ENCODE results near the gene ESD.
"Not testable (repeated sequence)": the region's sequence is repeated elsewhere in the genome, so short reads cannot be mapped to it uniquely, and the experiment has no call there.

Gene ESD, protein sequence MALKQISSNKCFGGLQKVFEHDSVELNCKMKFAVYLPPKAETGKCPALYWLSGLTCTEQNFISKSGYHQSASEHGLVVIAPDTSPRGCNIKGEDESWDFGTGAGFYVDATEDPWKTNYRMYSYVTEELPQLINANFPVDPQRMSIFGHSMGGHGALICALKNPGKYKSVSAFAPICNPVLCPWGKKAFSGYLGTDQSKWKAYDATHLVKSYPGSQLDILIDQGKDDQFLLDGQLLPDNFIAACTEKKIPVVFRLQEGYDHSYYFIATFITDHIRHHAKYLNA

DNA sequence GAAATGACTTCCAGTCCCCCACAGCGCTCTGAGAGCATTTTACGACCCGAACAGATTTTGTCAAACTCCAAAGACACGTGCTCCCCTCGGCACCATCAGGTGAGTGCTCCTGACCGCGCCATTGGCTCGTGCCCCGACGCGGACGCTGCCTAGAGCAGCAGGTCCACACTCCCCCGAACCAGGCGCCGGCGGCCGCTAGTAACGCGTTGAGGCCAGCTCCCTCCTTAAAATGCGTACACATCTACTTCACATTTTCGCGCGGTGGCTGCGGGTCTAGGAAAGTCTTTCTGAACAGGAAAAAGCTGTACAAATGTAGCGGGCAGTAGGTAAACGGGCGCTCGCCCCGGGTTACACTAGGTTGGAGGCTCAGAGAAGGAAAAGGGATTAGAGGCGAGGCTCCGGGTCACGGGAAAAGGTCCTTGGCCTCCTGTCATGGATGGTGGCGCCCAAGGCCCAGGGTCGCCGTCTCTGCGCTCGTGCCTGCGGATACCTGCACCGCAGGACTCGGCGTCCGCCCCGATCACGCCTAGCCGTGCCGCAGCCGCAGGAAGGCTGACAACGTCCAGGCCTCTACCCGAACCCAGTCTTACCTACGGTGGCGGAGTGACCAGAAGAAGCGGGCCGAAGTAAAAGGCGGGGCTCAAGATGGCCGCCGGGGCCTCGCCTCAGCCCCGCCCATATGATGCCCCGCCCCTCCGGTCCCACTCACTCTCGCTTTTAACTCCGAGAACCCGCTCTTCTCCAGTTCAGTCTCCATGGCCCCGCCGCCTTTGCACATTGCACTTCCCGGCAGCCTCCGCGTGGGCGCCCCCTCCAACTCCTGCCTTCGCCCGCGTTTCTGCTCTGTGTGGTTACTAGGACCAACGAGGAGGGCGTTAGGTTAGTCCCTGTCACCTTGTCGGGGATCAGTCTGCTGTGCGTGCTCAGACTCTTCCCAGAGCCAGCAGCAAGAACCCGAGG, at the start of gene ESD:
Gene ESD (minus strand): TSS at position 647 of the 960 bp plus-strand sequence. CDS start 5,748 bp downstream, outside the sequence.
- DNase-seq, result peak; percentile 68

DNA sequence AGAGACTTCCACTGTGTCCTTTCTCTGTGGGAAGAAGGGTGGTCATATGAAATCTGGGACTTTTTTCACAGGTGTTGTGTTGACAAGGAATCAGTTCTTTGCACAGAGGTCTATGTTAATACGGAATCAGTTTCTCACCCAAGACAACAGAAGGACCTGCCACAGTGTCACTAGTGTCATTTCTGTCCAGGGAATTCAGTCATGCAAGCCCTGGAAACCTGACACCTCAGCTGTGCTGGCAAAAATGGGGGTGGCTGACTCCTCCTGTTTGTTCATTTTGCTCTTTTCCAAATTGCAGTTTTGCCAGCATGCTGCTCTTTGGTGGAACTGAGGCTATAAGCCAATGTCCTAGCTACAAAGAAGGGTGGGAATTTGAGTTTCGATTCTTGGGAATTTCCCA, 49.8 kb upstream of the ESD start:
- DNase-seq, result no peak

DNA sequence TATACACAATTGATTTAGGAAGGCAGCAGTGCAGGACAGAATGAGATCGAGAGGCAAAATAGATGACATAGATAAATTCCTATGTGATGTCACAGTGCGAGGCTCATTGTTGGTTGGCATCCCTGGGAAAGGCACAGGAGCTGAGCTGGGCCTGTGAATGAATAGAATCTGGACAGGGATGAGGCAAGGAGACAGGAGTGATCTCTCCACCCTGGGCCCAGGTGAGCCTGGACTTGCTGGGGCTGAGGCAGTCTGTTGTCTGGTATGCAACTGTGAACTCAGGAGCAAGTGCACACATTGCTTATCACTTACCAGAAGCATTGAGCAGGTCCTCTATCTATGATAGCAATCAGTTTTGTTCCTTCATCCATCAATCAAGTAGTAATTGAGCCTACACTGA, 48.2 kb upstream of the ESD start:
- DNase-seq, result no peak

DNA sequence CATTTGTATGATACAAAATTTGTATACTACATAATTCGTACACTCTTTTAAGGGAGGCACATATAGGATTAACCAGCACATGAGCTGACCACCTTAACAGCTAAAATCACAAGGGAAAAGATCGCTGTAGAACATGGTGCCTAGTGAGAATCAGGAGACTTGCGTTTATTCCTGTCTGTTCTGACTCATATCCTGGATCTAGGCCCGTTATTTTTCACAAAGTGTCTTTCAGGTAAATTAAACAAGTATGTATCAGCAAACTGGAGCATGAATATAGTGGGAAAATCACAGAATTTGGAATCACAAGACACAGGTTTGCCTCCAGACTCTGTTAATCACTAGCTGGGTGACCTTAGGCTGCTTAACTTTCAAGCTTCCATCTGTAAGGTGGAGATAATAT, 47.5 kb upstream of the ESD start:
- no peak for DNase-seq

DNA sequence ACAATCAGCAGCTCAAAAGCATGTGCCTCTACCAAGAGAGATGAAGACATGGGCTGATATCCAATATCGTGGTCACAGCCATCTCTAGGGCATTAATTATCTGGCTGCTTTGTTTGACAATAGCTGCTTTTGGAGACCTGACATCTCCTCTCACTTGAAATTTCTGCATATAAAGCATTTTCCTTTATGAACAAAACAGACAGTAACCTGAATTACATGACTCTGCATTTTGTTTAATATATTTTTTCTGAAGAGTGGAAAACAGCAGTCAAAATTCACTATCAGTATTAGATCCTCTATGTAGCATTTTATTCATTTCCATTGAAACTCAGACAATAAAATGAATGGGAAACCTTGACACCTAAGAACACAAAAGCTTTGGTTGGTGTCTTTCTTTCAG, 42.4 kb upstream of the ESD start:
- no peak for DNase-seq

DNA sequence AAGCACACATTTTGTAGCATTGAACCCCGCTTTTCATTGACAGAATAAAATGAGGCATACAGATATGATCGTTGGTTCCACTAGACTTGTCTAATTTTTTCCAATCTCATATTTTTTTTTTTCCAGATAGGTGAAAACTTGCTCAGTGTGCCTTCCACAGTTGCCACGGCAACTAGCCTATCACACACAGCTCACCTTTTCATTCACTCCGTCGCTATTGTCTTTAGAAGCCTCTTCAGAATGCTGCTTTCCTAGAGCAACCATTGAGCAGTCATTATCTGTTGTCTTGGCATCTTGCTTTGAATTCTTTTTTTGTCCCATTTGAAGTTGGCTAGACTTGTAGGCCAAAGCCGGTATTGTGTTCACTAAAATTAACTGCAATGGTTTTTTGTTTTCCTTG, 37.7 kb upstream of the ESD start:
- no peak for DNase-seq

DNA sequence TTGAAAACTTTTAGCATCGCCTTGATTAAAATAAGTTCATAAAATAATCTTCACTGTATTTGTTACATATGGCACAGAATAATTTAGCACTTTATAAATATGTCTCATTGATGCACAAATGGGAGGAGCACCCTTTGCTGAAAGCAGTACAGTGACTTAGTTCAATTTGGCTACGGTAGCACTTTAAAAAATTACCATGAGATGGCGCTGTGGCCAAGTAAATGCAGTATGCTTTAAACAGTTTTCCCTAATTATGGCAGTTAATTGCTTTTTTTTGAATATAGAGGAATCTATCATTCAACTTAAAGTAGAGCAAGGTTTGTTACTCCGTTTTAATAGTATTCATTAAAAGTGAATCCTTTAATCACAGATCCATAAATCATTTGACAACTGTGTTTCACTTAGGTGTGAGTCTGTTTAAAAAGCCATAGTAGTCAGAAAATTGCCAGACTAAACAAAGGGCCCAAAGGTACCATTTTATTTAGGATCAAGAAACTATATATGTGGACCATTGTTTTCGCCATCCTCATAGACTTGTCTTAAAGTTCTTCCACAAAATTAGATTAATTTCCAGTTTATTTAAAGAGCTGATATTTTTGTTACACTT, 34.7 kb upstream of the ESD start:
- DNase-seq, result no peak

DNA sequence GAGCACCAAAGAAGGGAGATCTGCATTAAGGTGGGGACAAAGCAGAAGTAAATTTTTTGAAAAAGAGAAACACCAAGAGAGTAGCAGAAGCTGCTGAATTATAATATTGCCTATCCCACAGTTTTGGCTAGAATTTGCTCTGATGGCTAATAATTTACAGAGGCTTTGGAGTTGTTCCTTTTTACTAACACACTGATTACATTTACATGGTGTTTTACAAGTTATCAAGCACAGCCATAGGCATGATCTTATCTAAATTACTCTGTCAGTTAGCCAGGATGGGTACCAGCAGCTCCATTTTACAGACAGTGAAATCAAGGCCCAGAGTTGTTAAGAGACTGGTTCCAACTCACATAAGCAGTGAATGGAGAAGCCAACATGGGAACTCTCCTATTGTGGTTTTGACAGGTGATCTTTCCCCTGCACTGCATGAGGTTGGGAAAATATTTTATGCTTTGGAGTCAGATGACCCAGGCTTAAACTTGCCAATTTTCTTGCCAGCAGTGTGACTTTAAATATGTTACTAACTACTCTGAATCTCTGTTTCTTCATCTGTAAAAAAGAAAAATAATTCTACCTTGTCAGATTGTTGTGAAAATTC, 33.5 kb upstream of the ESD start:
- no peak for DNase-seq

DNA sequence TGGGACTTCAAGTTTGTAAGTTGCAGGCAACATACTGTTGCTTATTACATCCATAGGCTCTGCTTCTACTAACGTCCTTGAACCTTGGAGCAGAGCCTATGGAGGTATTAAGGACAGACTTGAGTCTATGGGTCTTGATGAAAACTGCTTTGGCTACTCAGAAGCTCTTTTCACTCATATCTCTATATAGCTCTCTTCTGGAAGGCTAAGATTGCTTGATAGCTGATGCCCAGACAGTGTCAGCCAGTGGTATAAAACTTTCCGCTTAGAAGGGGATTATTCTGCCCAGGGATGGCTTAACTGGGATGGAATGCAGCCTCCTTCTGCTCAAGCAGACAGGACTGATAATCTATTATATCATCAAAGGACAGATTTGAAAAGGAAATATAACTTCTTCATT, 25.6 kb upstream of the ESD start:
- DNase-seq, result no peak

DNA sequence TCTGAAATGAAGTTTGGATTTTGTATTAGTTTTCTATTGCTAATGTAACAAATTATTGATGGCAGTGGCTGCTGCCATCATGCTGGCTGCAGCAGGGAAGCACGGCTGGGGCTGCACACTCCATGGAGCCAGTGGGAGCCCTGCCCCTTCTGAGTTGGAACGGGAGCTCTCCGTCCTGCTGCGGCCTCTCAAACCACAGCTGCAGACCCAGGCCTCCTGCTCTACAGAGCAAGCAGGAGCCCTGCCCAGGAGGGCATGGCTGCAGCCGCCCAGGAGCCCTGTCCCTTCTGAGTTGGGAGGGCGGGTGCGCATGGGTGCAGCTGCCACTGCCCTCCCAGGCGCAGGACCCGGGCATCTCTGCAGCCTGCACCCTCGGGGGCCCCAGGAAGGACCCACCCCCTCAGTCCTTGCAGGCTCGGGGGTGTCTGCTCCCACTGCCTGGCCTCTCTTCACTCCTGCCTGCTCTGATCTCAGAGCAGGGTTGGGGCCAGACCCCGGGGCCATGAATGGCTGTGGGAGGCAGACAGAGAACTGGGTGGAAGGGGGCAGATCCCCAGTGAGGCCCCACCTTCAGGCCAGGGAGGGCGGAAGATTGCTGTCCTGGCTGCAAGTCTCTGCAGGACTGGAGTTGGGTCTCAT, 21.0 kb upstream of the ESD start:
- DNase-seq, result no peak

DNA sequence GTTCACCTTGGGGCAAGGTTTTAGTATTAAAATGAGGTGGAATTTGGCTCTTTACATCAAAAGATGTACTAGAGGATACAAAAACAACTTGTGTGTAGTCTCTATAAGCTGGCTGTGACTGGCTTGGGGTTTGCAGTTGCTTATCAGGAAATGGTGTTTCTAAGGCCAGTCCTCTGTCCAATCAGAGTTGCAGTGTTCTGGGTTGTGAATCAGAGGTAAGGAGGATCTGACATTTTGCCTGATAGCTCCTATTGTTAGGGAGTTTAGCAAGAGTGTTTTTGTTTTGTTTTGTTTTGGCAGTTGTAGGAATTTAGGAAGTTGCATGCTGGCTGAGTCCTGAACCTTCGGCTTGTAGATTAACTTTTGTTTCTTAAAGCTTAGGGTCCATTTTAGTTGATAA, 20.1 kb upstream of the ESD start:
- no peak for DNase-seq

DNA sequence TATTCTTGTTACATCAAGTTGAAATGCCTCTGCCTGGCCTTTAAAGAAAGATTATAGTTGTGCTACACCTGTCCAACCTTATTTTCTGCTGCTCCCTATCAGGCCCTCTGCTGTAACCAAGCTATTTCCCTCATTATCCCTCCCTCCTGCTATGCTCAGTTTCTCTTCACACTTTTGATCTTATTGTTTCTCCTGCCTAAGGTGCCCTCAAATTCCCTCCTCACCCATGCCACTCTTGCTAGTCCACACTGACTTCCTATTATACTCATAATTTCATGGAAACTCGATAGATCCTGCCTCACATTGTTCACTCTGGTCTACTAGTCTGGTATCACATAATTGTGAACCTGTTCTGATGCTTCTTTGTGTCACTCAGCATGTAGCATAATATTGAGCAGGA, 19.4 kb upstream of the ESD start:
- no peak for DNase-seq

DNA sequence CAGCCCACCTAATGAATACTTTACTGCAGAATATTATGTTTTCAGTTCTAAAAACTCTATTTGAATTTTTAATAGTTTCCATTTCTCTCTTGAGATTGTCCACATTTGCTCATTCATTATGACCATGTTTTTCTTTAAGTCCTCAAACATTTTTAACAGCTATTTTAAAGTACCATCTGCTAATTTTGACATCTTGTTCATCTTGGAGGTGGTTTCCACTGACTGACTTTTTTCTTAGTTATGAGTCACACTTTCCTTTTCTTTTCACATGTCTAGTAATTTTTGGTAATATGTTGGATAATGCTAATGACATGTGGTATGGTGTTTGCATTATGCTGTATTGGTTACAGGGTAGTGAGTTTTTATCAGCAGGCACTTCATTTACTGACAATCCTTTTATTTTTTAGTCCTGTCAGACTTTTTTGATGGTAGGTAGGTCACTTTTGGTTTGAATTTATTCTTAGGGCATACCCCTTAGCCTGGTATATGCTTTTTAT, 15.4 kb upstream of the ESD start:
- DNase-seq, result no peak

DNA sequence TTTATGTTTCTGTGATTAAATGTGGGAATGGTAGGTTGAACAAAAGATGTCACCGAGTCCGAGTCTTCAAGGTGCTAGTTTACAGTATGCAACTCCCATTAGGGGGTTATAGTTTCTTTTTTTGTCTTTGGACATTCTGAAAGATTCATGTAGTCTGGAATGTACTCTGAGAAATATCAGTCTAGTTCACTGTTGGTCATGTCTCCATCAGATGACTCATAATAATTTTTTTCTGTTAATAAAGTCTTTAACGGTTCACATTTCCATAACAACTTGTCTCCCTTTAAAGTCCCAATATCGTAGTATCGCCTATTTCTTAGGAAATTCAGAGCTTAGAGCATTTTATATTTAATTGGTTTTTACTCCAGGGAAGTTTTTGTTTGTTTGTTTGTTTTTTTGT, 13.5 kb upstream of the ESD start:
- no peak for DNase-seq

DNA sequence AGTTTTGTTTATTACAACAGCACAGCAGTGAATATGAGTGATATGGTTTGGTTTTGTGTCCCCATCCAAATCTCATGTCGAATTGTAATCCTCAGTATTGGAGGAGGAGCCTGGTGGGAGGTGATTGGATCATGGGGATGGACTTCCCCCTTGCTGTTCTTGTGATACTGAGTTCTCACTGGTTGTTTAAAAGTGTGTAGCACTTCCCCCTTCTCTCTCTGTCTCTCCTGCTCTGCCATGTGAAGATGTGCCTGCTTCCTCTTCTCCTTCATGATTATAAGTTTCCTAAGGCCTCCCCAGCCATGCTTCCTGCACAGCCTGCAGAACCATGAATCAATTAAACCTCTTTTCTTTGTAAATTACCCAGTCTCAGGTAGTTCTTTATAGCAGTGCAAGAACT, 8.0 kb upstream of the ESD start:
- not testable (repeated sequence) for DNase-seq

DNA sequence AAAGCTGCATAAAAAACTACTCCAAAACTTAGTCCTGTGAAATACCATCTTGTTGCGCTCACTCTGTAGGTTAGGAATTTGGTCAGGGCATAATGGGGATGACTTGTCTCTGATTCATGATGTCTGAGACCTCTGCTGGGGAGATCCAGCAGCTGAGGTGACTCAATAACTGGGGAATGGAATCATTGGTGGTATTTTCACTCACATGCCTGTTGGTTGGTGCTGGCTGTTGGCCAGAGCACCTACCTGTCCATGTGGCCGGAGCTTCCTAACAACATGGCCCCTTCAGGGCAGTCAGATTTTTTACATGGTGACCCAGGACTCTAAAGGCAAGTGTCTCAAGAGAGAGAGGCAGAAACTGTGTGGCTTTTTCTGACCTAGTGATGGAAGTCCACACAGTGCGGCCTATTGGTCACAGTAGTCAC, 7.4 kb upstream of the ESD start:
- DNase-seq, result no peak

DNA sequence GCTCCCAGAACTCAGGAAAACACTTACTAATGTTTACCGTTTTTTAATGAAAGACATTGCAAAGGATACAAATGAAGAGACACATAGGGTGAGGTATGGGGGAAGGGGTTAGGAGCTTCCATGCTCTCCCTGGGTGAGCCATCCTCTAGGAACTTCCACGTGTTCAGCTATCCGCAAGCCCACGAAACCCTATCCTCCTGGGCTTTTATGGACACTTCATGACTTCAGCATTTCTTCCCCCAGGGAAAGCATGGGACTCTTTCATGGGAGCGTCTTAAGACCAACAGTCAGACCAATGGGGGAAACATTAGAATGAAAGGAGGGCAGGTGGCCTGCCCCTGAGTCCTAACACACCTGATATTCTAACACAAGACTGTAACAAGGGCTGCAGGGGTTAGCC, 6.6 kb upstream of the ESD start:
- no peak for DNase-seq

DNA sequence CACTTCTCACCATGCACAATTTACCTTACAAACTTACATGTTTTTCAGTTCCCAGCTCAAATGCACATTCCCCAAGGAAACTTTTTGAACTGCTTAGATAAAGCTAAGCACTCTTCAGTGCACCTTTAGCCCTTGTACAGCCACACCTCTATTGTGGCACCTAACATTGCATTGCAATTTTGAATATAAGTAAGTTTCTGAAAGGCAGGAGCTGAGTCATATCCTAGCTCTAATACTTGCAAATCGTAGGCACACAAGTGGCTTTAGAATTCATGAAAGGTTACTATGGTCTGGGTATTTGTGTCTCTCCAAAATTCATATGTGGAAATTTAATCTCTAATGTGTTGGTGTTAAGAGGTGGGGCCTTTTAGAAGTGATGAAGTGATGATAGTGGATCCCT, 4.9 kb upstream of the ESD start:
- no peak for DNase-seq

DNA sequence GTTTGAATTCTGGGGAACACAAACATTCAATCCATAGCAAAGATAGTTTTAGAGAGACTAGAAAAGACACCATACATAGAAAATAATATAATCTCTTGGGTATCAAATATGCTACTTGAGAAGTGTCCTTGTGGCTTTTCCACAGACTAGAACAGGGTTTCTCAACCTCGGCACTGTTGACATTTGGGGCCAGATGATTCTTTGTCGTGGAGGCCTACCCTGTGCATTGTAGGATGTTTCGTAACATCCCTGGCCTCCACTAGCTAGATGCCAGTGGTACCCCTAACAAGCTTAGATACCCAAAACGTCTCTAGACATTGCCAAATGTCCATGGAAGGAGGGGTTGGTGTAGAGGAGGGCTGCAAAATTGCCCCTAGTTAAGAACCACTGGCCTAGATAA, 2.2 kb upstream of the ESD start:
- peak; percentile 21 for DNase-seq

DNA sequence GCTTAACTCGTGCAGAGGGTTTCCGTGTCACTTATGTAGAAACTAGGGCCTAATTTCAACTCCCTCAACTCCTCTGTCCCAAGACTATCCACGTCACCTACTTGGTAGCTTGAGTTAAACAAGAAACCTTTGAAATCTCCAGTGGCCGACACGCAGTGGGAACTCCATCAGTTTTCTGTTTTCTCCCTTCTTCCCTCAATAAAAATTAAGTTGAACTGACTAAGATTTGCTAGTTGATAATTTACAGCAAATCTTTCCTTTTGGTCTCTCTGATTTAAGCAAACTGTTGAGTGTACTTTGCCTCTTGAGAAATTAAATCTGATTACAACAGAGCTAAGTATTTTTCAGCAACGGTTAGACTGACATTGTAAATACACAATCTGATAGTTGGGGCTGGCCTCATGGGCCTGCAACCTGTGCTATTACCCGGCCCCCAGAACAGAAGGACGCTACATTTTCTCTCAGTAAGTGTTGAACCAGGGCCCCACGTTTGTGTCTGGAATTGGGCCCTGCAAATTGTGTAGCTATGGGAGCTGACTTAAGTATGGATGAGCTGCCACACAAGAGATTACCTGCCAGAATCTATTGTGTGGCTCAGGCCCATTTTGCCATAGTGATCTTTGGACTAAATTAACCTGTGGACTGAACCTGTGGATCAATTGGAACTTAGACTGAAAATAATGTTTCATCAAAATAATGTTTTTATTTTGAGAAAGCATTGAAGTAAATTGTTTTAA, 708 bp upstream of the ESD start:
- no peak for DNase-seq

DNA sequence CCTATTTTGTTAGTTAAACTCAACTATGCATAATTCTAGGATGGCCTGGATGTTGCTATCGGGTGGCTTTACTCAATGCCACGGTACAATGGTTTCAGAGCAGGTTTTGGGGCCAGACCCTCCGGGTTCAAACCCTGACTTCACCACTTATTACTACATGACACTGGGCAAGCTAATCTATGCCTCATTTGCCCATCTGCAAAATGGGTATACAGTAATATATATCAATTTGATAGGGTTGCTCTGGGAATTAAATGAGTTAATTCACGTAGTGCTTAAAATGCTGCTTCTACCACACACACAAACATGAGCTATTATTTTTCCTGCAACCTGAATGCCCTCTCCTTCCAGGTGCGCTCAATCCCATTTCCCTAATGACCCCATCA, 839 bp downstream of the ESD start:
- DNase-seq, result no peak

DNA sequence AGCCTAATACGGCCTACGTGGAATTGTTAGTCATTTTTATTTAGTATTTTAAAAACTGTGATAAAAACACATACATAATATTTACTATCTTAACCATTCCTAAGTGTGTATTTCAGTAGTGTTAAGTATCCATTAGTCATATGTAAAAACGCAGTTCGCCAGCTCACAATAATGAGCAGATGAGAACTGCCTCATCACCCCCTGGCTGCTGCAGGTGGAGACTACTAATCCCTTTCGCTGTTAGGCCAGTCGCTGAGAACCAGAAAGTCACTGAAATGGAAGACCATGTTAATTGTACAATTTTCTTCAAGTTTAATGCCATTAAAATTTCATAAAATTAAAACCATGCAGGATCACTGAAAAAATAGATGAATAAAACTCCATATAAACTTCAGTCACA, 1.6 kb downstream of the ESD start:
- no peak for DNase-seq
